ENCODE measurements around the gene ROPN1.
"Not testable (repeated sequence)": the region's sequence is repeated elsewhere in the genome, so short reads cannot be mapped to it uniquely, and the experiment has no call there.

ROPN1 gene

GRCh38 chr3:123979525-123980501 lies 12.1 kb downstream of the ROPN1 start:
- H3F3A ChIP-seq (ENCODE audit: insufficient read depth); H3K79me2 ChIP-seq (ENCODE audit: insufficient read depth, low read length); H2AFZ ChIP-seq (ENCODE audit: low read depth, low read length, severe bottlenecking); H4K20me1 ChIP-seq (ENCODE audit: low read depth, low read length); H3K36me3 ChIP-seq (ENCODE audit: low read length); H3K9ac ChIP-seq (ENCODE audit: low read length); H3K9me3 ChIP-seq (ENCODE audit: insufficient read depth, low read length); H3K27ac ChIP-seq (ENCODE audit: low read depth, low read length); H3K27me3 ChIP-seq (ENCODE audit: low read length); H3K4me3 ChIP-seq (ENCODE audit: insufficient read depth, low read length, poor library complexity, severe bottlenecking); H3K9me2 ChIP-seq (replicated peaks; ENCODE audit: insufficient read depth, low read length); H3K4me2 ChIP-seq (ENCODE audit: low read depth, low read length, poor library complexity, severe bottlenecking): not testable (repeated sequence)
- peak; percentile 40 for TF ChIP-seq CTCF (IDR thresholded peaks at IDR 0.05; ENCODE audit: insufficient read depth, low read length, poor library complexity, severe bottlenecking)

GRCh38 chr3:123976904-123977303 lies 15.0 kb downstream of the ROPN1 start:
- not testable (repeated sequence) for H3K4me2 ChIP-seq (ENCODE audit: low read depth, low read length, poor library complexity, severe bottlenecking); H4K20me1 ChIP-seq (ENCODE audit: low read depth, low read length); H3K9ac ChIP-seq (ENCODE audit: low read length); H3K27me3 ChIP-seq (ENCODE audit: low read length); H3K36me3 ChIP-seq (ENCODE audit: low read length); H3F3A ChIP-seq (ENCODE audit: insufficient read depth); H3K27ac ChIP-seq (ENCODE audit: low read depth, low read length); H3K9me2 ChIP-seq (replicated peaks; ENCODE audit: insufficient read depth, low read length); H3K79me2 ChIP-seq (ENCODE audit: insufficient read depth, low read length); H3K4me3 ChIP-seq (ENCODE audit: insufficient read depth, low read length, poor library complexity, severe bottlenecking); H3K9me3 ChIP-seq (ENCODE audit: insufficient read depth, low read length); H2AFZ ChIP-seq (ENCODE audit: low read depth, low read length, severe bottlenecking)

DNA sequence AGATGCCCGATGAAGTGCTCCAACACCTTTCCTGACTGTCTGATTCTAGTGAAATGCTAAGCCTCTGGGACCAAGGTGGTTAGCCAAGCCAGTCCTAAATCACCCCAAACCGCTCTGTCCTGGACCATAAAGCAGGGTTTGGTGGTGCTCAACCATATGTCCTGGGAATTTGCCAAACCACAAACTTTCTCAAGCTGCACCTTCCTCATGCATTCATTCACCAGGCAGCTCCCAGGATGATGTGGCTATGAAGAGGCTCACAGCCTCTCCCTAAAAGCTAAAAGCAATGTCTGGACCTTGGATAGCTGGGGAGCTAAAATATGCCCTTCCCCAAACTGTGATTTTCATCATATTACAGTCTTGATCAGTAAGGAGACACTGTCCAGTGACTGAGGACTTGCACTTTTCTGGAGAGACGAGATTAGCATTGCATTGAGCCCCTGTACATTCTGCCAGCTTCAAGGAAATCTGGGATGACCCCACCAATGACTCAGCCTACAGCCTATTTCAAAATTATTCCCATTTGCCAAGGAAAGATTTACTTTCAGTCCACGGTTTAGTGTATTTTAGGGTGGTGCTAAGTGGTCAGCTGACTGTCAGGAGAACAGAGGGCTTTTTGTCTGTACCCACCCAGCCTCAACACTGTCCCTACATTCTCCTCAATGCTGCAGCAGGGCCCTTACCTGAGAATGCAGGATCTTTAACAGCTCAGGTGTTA lies 15.6 kb downstream of the ROPN1 start:
- H3K9me3 ChIP-seq (ENCODE audit: insufficient read depth, low read length); H3K27ac ChIP-seq (ENCODE audit: low read depth, low read length); H2AFZ ChIP-seq (ENCODE audit: low read depth, low read length, severe bottlenecking); H3K9ac ChIP-seq (ENCODE audit: low read length); H3K27me3 ChIP-seq (ENCODE audit: low read length); H3K36me3 ChIP-seq (ENCODE audit: low read length); H3K4me3 ChIP-seq (ENCODE audit: insufficient read depth, low read length, poor library complexity, severe bottlenecking); H3K79me2 ChIP-seq (ENCODE audit: insufficient read depth, low read length); H3F3A ChIP-seq (ENCODE audit: insufficient read depth); H3K9me2 ChIP-seq (replicated peaks; ENCODE audit: insufficient read depth, low read length); H4K20me1 ChIP-seq (ENCODE audit: low read depth, low read length); H3K4me2 ChIP-seq (ENCODE audit: low read depth, low read length, poor library complexity, severe bottlenecking): not testable (repeated sequence)

DNA sequence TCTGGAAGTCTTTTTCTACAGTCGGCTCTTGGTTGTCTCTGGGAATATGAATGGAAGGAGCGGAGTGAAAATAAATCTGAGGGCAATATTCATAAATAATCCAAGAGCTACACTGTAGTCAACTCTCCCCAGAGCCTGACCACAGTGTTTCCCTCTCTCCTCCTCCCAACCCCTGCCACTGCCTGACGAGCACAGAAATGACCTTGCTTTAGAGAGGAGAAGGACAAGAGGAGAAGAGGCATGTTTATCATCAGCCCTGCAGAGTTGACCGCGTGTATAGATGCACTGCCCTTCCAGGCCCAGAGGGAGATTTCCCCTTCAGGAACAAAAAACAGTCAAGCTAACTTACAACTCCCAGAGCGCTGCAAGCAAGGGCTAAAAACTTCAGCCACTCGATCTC lies 16.9 kb downstream of the ROPN1 start:
- not testable (repeated sequence) for H2AFZ ChIP-seq (ENCODE audit: low read depth, low read length, severe bottlenecking); H4K20me1 ChIP-seq (ENCODE audit: low read depth, low read length); H3K4me3 ChIP-seq (ENCODE audit: insufficient read depth, low read length, poor library complexity, severe bottlenecking); H3K9ac ChIP-seq (ENCODE audit: low read length); H3K9me3 ChIP-seq (ENCODE audit: insufficient read depth, low read length); H3K4me2 ChIP-seq (ENCODE audit: low read depth, low read length, poor library complexity, severe bottlenecking); H3K27ac ChIP-seq (ENCODE audit: low read depth, low read length); H3K79me2 ChIP-seq (ENCODE audit: insufficient read depth, low read length); H3F3A ChIP-seq (ENCODE audit: insufficient read depth); H3K9me2 ChIP-seq (replicated peaks; ENCODE audit: insufficient read depth, low read length); H3K36me3 ChIP-seq (ENCODE audit: low read length); H3K27me3 ChIP-seq (ENCODE audit: low read length)

- H2AFZ ChIP-seq (ENCODE audit: low read depth, low read length, severe bottlenecking): no peak overlapping the region
- H3F3A ChIP-seq (ENCODE audit: insufficient read depth): no peaks in the 10 kb centered on the region
- no peaks in the 10 kb centered on the region for H3K79me2 ChIP-seq (ENCODE audit: insufficient read depth, low read length)
- TF ChIP-seq EZH2phosphoT487 (conservative IDR thresholded peaks at IDR 0.05; ENCODE audit: low read length) (no peak), CTCF (IDR thresholded peaks at IDR 0.05; ENCODE audit: insufficient read depth, low read length, poor library complexity, severe bottlenecking) (no peak)
- no peaks in the 10 kb centered on the region for H4K20me1 ChIP-seq (ENCODE audit: low read depth, low read length)
- no peak overlapping the region for H3K4me2 ChIP-seq (ENCODE audit: low read depth, low read length, poor library complexity, severe bottlenecking)
- H3K27ac ChIP-seq (ENCODE audit: low read depth, low read length): no peak overlapping the region
- H3K36me3 ChIP-seq (ENCODE audit: low read length): no peaks in the 10 kb centered on the region
- H3K9ac ChIP-seq (ENCODE audit: low read length): no peak overlapping the region
- no peaks in the 10 kb centered on the region for H3K9me2 ChIP-seq (replicated peaks; ENCODE audit: insufficient read depth, low read length)
- H3K9me3 ChIP-seq (ENCODE audit: insufficient read depth, low read length): no peaks in the 10 kb centered on the region
- no peaks in the 10 kb centered on the region for H3K27me3 ChIP-seq (ENCODE audit: low read length)
- no peak overlapping the region for H3K4me3 ChIP-seq (ENCODE audit: insufficient read depth, low read length, poor library complexity, severe bottlenecking)
Observed at GRCh38 chr3:123971406-123971805, 20.5 kb downstream of the ROPN1 start.

GRCh38 chr3:123967260-123967659 lies 24.7 kb downstream of the ROPN1 start:
- not testable (repeated sequence) for H3F3A ChIP-seq (ENCODE audit: insufficient read depth); H3K4me3 ChIP-seq (ENCODE audit: insufficient read depth, low read length, poor library complexity, severe bottlenecking); H3K27me3 ChIP-seq (ENCODE audit: low read length); H2AFZ ChIP-seq (ENCODE audit: low read depth, low read length, severe bottlenecking); H3K9ac ChIP-seq (ENCODE audit: low read length); H3K9me3 ChIP-seq (ENCODE audit: insufficient read depth, low read length); H3K27ac ChIP-seq (ENCODE audit: low read depth, low read length); H3K4me2 ChIP-seq (ENCODE audit: low read depth, low read length, poor library complexity, severe bottlenecking); H4K20me1 ChIP-seq (ENCODE audit: low read depth, low read length); H3K79me2 ChIP-seq (ENCODE audit: insufficient read depth, low read length); H3K9me2 ChIP-seq (replicated peaks; ENCODE audit: insufficient read depth, low read length); H3K36me3 ChIP-seq (ENCODE audit: low read length)
